ENCODE measurements around the gene ARHGDIB. TPM values are rescaled to one million over a fixed set of nuclear protein-coding genes. Genes with fewer than 3 reads are reported as not detected.
A peak's percentile ranks its signal among the peaks of the same experiment; 100 is the strongest.

Gene ARHGDIB
- total RNA-seq, 2 experiments from 2014 or later: 1,212 to 1,244 TPM

DNA sequence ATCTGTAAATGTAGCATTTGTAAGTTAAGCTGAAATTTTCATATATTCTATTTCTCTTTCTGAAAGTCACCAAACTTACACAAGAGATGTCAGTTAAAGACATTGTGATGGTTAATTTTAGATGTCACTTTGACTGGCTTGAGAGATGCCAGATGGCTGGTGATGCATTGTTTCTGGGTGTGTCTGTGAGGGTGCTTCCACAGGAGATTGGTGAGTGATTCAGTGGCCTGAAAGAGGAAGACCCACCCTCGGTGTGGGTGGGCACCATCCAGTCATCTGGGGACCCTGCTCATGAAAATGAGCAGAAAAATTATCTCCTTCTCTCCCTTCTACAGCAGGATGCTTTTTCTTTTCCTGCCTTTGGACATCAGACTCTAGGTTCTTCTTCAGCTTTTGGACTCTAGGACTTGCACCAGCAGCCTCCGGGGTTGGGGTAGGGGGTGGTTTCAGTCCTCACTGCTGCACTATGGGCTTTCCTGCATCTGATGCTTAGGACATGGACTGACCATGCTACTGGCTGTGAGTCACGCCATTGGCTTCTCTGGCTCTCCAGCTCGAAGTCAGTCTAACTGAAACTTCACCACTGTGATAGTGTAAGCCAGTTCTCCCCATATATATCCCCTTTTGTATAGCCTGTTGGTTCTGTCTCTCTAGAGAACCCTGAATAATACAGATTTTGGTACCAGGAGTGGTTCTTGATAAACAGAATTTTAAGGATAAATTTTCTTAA is 32.3 kb upstream of the ARHGDIB start:
- Mint-ChIP-seq H3K27ac (no peak overlapping the region), H3K4me1 (peaks cover 23% of the 10 kb centered on the region), H3K36me3 (peaks cover 11% of the 10 kb centered on the region), H3K4me3 (no peak overlapping the region), H3K9me3 (peaks cover 11% of the 10 kb centered on the region), H3K27me3 (peaks cover 8% of the 10 kb centered on the region)
- POLR2A ChIA-PET: interaction anchor here (1.0 kb wide), 1 partner anchor 191 kb away, joined by 3 read pairs; the partner anchor contains the start of genes C12orf60 and WBP11
- DNase-seq (no peak), ATAC-seq (ENCODE audit: low read depth) (no peak)

DNA sequence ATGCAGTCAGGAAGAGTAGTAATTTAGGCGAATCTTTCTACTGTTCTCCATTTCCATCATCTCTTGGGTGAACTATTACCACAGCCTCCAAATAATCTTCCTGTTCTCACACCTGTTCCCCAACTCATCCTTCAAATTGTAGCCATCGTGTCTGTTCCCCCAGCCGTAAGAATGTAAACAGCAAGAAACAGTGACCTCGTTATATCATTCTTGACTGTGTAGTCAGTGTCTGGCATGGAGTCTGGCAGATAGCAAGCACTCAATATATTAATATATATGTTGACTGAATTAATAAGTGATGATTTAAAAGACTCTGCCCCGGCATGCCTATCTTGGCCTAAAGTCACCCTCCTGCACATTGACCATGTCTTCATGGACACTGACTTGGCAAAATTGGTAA is 31.7 kb upstream of the ARHGDIB start:
- Mint-ChIP-seq H3K4me3 (no peak overlapping the region), H3K27ac (no peak overlapping the region), H3K9me3 (peaks cover 12% of the 10 kb centered on the region), H3K27me3 (peaks cover 2% of the 10 kb centered on the region), H3K36me3 (peaks cover 11% of the 10 kb centered on the region), H3K4me1 (peaks cover 23% of the 10 kb centered on the region)
- ATAC-seq (ENCODE audit: low read depth): no peak
- POLR2A ChIA-PET: interaction anchor here (0.7 to 1.0 kb wide), 2 partner anchors 32 to 190 kb away, joined by 3 read pairs; partner anchors contain the start of genes ARHGDIB, C12orf60 and WBP11
- DNase-seq: no peak

DNA sequence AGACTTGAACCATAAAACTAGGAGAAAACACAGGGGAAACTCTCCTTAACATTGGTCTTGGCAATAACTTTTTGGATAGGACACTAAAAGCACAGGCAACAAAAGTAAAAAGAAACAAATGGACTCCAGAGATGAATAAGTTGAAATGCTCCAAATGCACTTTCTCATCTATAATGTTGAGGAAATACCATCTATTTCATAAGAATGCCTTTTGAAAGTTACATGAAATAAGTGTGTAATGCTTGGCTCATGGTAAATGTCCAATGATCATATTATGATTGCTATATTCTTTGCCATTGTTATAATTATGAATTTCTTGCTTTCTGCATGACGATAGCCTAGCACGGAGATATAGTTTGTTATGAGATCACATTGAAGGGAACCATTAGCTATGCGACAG is 31.3 kb upstream of the ARHGDIB start:
- H3K27ac Mint-ChIP-seq: no peak overlapping the region
- POLR2A ChIA-PET: interaction anchor here (0.7 to 1.0 kb wide), 2 partner anchors 31 to 190 kb away, joined by 3 read pairs; partner anchors contain the start of genes ARHGDIB, C12orf60 and WBP11
- no peak overlapping the region for H3K4me3 Mint-ChIP-seq
- no peak for ATAC-seq (ENCODE audit: low read depth)
- peaks cover 13% of the 10 kb centered on the region for H3K9me3 Mint-ChIP-seq
- no peak for DNase-seq
- H3K27me3 Mint-ChIP-seq: no peaks in the 10 kb centered on the region
- peaks cover 23% of the 10 kb centered on the region for H3K4me1 Mint-ChIP-seq
- peaks cover 11% of the 10 kb centered on the region for H3K36me3 Mint-ChIP-seq

DNA sequence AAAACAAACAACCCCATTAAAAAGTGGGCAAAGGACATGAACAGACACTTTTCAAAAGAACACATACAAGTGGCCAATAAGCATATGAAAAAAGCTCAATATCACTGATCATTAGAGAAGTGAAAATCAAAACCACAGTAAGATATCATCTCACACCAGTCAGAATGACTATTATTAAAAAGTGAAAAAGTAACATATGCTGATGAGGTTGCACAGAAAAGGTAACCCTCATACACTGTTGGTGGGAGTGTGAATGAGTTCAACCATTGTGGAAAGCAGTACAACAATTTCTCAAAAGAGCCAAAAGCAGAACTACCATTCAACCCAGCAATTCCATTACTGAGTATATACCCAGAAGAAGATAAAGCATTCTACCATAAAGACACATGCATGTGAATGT is 29.7 kb upstream of the ARHGDIB start:
- DNase-seq: no peak
- no peak overlapping the region for H3K27ac Mint-ChIP-seq
- peaks cover 11% of the 10 kb centered on the region for H3K36me3 Mint-ChIP-seq
- POLR2A ChIA-PET: no interaction called here
- H3K4me1 Mint-ChIP-seq: peaks cover 23% of the 10 kb centered on the region
- no peak for ATAC-seq (ENCODE audit: low read depth)
- peaks cover 13% of the 10 kb centered on the region for H3K9me3 Mint-ChIP-seq
- no peaks in the 10 kb centered on the region for H3K27me3 Mint-ChIP-seq
- H3K4me3 Mint-ChIP-seq: no peak overlapping the region

DNA sequence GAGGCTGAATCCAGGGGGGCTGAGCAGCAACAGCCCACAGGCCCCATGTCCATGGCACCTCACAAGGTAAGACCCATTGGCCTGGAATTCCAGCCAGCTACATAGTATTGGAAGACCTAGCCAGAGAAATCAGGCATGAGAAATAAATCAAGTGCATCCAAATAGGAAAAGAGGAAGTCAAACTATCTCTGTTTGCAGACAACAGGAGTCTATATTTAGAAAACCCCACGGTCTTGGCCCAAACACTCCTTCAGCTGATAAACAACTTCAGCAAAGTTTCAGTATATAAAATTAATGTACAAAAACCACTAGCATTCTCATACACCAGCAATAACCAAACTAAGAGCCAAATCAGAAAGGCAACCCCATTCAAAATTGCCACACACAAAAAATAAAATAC is 28.4 kb upstream of the ARHGDIB start:
- DNase-seq: no peak
- H3K27ac Mint-ChIP-seq: no peak overlapping the region
- no peak for ATAC-seq (ENCODE audit: low read depth)
- no peaks in the 10 kb centered on the region for H3K27me3 Mint-ChIP-seq
- POLR2A ChIA-PET: interaction anchor here (1.0 kb wide), 1 partner anchor 216 kb away, joined by 3 read pairs; a partner anchor contains a TSS
- H3K9me3 Mint-ChIP-seq: peaks cover 13% of the 10 kb centered on the region
- H3K4me1 Mint-ChIP-seq: peaks cover 18% of the 10 kb centered on the region
- no peak overlapping the region for H3K4me3 Mint-ChIP-seq
- peaks cover 11% of the 10 kb centered on the region for H3K36me3 Mint-ChIP-seq

DNA sequence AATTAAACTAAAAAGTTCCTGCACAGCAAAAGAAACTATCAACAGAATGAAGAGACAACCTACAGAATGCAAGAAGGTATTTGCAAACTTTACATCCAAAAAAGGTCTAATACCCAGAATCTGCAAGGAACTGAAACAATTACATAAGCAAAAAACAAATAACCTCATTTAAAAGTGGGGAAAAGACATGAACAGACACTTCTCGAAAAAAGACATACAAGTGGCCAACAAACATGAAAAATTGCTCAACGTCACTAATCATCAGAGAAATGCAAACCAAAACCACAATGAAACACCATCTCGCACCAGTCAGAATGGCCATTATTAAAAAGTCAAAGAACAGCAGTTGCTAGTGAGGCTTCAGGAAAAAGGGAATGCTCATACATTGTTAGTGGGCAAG is 26.6 kb upstream of the ARHGDIB start:
- Mint-ChIP-seq H3K27me3 (no peaks in the 10 kb centered on the region), H3K9me3 (peaks cover 13% of the 10 kb centered on the region), H3K4me3 (no peak overlapping the region), H3K4me1 (peaks cover 18% of the 10 kb centered on the region), H3K27ac (no peak overlapping the region), H3K36me3 (peaks cover 11% of the 10 kb centered on the region)
- POLR2A ChIA-PET: no interaction called here
- ATAC-seq (ENCODE audit: low read depth) (no peak), DNase-seq (no peak)

DNA sequence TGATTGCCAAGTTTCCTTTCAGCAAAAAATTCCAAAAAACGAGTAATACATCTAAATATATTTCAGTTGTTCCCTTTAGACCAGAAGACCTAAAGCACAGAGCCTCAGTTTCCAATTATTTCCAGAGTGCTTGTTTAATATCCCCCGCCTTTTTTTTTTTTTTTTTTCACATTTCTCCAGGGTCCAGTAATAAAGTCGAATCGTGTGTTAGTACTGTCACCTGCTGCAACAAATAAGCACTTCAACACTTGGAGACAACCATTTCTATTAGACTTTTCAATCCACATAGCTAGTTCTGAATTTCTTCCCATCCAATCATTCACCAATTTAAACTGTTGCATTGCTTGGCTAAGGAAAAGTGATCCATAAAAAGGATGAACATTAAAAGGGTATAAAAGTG is 25.0 kb upstream of the ARHGDIB start:
- no peak overlapping the region for H3K4me3 Mint-ChIP-seq

DNA sequence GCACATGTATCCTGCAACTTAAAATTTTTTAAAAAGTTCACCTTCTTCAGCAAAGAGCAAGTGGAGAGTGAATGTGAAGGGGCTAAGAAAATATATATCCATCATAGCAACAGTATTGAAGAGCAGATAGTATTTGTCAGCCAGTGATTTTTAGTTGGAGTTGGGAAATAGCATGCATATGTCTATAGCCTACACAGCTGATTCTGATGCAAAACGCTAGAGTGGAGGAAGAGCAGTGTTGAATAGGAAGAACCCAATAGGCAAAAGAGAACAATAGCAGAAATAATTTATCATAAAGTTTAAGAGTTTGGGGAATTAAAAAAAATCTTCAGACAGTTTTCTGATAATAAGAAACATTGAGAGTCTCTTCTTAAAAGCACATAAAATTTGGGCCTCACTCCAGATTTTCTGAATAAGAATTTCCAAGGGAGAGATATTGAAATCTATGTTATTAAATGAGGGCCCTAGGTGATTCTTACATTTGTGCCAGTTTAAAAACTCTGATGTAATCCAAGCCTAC is 23.4 kb upstream of the ARHGDIB start:
- H3K4me3 Mint-ChIP-seq: no peak overlapping the region

More for the DNA sequence above, 25.0 kb upstream of the ARHGDIB start:
- peaks cover 10% of the 10 kb centered on the region for H3K36me3 Mint-ChIP-seq
- DNase-seq (no peak), ATAC-seq (ENCODE audit: low read depth) (no peak)
- no peak overlapping the region for H3K27ac Mint-ChIP-seq
- no peaks in the 10 kb centered on the region for H3K27me3 Mint-ChIP-seq
- peaks cover 28% of the 10 kb centered on the region for H3K4me1 Mint-ChIP-seq
- POLR2A ChIA-PET: no interaction called here
- peaks cover 11% of the 10 kb centered on the region for H3K9me3 Mint-ChIP-seq

DNA sequence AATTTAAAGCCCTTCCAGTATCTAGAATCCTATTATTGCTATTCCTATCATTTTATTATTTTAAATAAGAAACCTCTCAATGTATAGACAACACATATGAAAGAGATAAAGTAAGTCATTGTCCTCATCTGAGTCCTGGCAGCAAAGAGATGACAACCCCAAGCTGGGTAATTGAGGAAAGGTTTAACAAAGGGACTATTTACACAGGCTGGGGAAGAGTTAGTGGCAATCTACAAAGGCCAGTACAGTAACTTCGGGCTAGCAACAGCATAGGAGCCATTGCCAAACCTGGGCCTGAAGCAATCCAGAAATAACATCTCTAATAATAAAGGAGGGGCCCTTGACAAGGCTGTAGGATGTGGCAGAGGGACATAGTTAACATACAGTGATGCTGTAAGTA is 22.6 kb upstream of the ARHGDIB start:
- Mint-ChIP-seq H3K9me3 (peaks cover 2% of the 10 kb centered on the region), H3K36me3 (peaks cover 4% of the 10 kb centered on the region), H3K4me3 (no peak overlapping the region), H3K27ac (no peak overlapping the region), H3K27me3 (no peaks in the 10 kb centered on the region), H3K4me1 (peaks cover 46% of the 10 kb centered on the region)
- no peak for DNase-seq
- POLR2A ChIA-PET: interaction anchor here (1.1 to 1.9 kb wide), 3 partner anchors 22 to 214 kb away, joined by 4 to 14 read pairs (median 10); partner anchors contain the start of gene ARHGDIB
- ATAC-seq (ENCODE audit: low read depth): no peak

More for the DNA sequence above, 23.4 kb upstream of the ARHGDIB start:
- no peaks in the 10 kb centered on the region for H3K27me3 Mint-ChIP-seq
- H3K27ac Mint-ChIP-seq: no peak overlapping the region
- POLR2A ChIA-PET: interaction anchor here (1.0 to 1.4 kb wide), 2 partner anchors 31 to 215 kb away, joined by 4 to 5 read pairs; no protein-coding TSS in a partner anchor
- no peak for ATAC-seq (ENCODE audit: low read depth)
- H3K9me3 Mint-ChIP-seq: peaks cover 2% of the 10 kb centered on the region
- no peak for DNase-seq
- peaks cover 43% of the 10 kb centered on the region for H3K4me1 Mint-ChIP-seq
- H3K36me3 Mint-ChIP-seq: peaks cover 4% of the 10 kb centered on the region

DNA sequence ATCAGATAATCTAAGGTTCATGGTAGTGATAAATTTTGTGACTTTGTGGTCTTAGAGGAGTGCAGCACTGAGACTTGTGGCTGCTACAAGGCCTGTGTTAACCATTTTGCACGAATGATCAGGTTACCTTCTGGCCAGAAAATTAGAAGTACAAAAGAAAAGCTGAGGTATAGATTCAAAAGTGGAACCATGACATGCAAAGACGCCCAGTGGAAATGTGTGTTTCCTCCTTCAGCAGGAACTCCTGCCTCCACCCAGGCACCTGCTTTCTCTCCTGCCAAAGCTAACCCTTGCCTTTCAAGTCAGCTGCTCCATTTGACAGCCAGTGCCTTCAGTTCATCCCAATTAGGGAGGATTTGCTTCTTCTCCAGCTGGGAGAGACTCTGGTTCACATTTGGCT is 21.6 kb upstream of the ARHGDIB start:
- Mint-ChIP-seq H3K27ac (peak overlapping the region; percentile 81), H3K4me1 (peaks cover 56% of the 10 kb centered on the region), H3K4me3 (peak overlapping the region; percentile 47), H3K27me3 (no peaks in the 10 kb centered on the region), H3K36me3 (peaks cover 6% of the 10 kb centered on the region), H3K9me3 (no peaks in the 10 kb centered on the region)
- peak; percentile 50 for ATAC-seq (ENCODE audit: low read depth)
- no peak for DNase-seq
- POLR2A ChIA-PET: interaction anchor here (1.0 to 1.9 kb wide), 3 partner anchors 21 to 212 kb away, joined by 5 to 14 read pairs (median 10); partner anchors contain the start of gene ARHGDIB

DNA sequence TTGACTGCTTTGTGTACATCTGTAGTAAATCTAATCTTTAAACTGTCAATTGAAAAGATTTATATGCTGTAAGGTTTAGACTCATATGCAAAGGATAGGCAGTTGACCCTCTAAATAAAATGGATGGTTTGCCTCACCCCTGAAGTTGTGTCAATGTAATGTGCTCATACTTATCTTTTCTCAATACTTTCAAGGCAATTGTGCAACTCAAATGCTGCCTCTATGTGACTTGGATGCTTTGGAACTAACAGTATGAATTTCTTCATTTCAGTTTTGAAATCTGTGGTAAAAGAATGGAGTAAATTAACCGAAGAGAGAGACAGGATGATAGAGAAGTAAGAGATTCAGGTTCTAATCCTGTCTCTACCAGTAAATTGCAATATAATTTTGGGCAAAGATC is 21.2 kb upstream of the ARHGDIB start:
- Mint-ChIP-seq H3K36me3 (peaks cover 6% of the 10 kb centered on the region), H3K4me1 (peaks cover 60% of the 10 kb centered on the region), H3K27me3 (no peaks in the 10 kb centered on the region), H3K9me3 (no peaks in the 10 kb centered on the region), H3K4me3 (peak overlapping the region; percentile 47), H3K27ac (peak overlapping the region; percentile 81)
- POLR2A ChIA-PET: interaction anchor here (1.0 to 2.8 kb wide), 3 partner anchors 20 to 28 kb away, joined by 5 to 14 read pairs (median 13); partner anchors contain the start of gene ARHGDIB
- ATAC-seq (ENCODE audit: low read depth) (no peak), DNase-seq (no peak)

DNA sequence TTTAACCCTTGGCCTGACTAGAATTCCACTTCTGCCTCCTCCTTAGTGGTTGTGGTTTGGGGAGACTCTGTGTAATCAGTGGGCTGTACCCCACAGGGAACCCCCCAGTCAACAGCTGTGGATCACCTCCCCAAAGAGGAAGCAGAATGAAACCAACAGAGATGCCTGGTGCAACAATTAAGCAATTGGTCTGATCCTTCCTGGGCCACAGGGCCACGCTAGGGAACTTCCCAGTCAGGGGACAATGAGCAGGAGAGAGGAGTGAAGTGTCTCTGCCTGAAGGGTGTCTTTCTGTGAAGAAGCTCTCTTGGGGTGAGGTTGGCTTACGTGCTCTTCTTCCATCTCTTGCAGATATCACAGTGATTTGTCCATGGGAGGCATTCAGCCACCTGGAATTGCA is 19.6 kb upstream of the ARHGDIB start:
- Mint-ChIP-seq H3K4me1 (peaks cover 60% of the 10 kb centered on the region), H3K36me3 (peaks cover 6% of the 10 kb centered on the region), H3K27me3 (no peaks in the 10 kb centered on the region), H3K27ac (peak overlapping the region; percentile 1), H3K4me3 (peak overlapping the region; percentile 4), H3K9me3 (no peaks in the 10 kb centered on the region)
- ATAC-seq (ENCODE audit: low read depth) (no peak), DNase-seq (no peak)
- POLR2A ChIA-PET: interaction anchor here (0.5 to 2.8 kb wide), 3 partner anchors 19 to 585 kb away, joined by 3 to 13 read pairs (median 4); partner anchors contain the start of gene ARHGDIB

DNA sequence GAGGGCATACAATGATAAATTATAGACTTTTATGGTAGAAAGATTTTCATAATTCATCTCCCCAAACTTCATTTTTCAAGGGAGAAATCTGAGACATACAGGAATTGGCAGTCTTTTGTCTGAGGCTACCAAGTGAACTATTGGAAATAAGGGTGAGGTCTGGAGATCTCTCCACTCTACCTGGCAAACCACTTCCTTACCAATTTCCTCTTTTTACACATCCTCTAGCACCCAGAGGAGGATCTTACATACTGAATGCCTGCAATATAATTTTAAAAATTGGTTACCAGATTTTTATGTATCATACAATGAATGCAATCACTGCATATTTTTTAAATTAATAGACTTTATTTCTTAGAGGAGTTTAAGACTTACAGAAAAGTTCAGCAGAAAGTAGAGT is 18.1 kb upstream of the ARHGDIB start:
- H3K27me3 Mint-ChIP-seq: no peaks in the 10 kb centered on the region
- ATAC-seq (ENCODE audit: low read depth) (peak; percentile 51), DNase-seq (no peak)
- peaks cover 55% of the 10 kb centered on the region for H3K4me1 Mint-ChIP-seq
- POLR2A ChIA-PET: interaction anchor here (0.5 to 2.8 kb wide), 4 partner anchors 17 to 209 kb away, joined by 3 to 13 read pairs (median 4); partner anchors contain the start of gene ARHGDIB
- H3K4me3 Mint-ChIP-seq: peak overlapping the region; percentile 35
- peak overlapping the region; percentile 52 for H3K27ac Mint-ChIP-seq
- peaks cover 6% of the 10 kb centered on the region for H3K36me3 Mint-ChIP-seq
- no peaks in the 10 kb centered on the region for H3K9me3 Mint-ChIP-seq
